CD4-positive, alpha-beta T cell (primary cell): ENCODE measurements around the gene SKAP1. TPM values are rescaled to one million over a fixed set of nuclear protein-coding genes. Genes with fewer than 3 reads are reported as not detected.

Experiments
- ATAC-seq: fragments of 200-7000 bp; cut with Tn5 transposase; one replicate; pipeline ENCODE4 v1.10.0; 2022; ENCODE audit warnings: mild to moderate bottlenecking; ENCODE audit not compliant: poor library complexity
- CTCF ChIA-PET: fragments of 350-600 bp; sonication (Branson Sonifier 250); formaldehyde crosslinking; loops from one replicate; lab custom pipeline; 2021; ENCODE audit warnings: antibody characterized with exemption, inconsistent platforms; lab: Charles Lee
- POLR2A ChIA-PET: fragments of 350-600 bp; sonication (Branson Sonifier 250); formaldehyde crosslinking; loops from one replicate; lab custom pipeline; 2021; ENCODE audit warnings: antibody characterized with exemption, inconsistent platforms; lab: Charles Lee
- DNase-seq, 14 experiments: peaks; one replicate each; pipeline ENCODE4 v3.0.0-alpha.2; 2013 to 2020; ENCODE audit warnings: mixed read lengths in 2 of 14
- H3K27ac ChIP-seq, 2 donors: one replicate each; pipeline versions ENCODE4 v1.5.1 to v1.7.0; 2013; ENCODE audit warnings: low read length in 2 of 2, low read depth in 1 of 2, mild to moderate bottlenecking in 1 of 2
- H3K27me3 ChIP-seq, 2 experiments: 1 replicate in 1 of 2; 2 replicates in 1 of 2; pipeline versions ENCODE4 v1.6.1 to v1.7.0; 2013; ENCODE audit warnings: low read length in 2 of 2, control low read depth in 1 of 2, mild to moderate bottlenecking in 1 of 2, moderate library complexity in 1 of 2; ENCODE audit not compliant: insufficient read depth in 2 of 2, control insufficient read depth in 1 of 2
- H3K36me3 ChIP-seq: one replicate; pipeline ENCODE4 v1.6.1; 2013; ENCODE audit warnings: low read length, control low read depth; ENCODE audit not compliant: insufficient read depth
- H3K4me1 ChIP-seq: one replicate; pipeline ENCODE4 v1.6.1; 2013; ENCODE audit warnings: low read length, control low read depth; ENCODE audit not compliant: insufficient read depth
- H3K4me3 ChIP-seq: one replicate; pipeline ENCODE4 v1.5.1; 2013; ENCODE audit warnings: mild to moderate bottlenecking, low read length, moderate library complexity
- H3K9me3 ChIP-seq, 2 experiments: 1 replicate in 1 of 2; 2 replicates in 1 of 2; pipeline versions ENCODE4 v1.6.1 to v1.7.0; 2013; ENCODE audit warnings: low read length in 2 of 2, mild to moderate bottlenecking in 2 of 2, control low read depth in 1 of 2, moderate library complexity in 1 of 2; ENCODE audit not compliant: control insufficient read depth in 1 of 2, insufficient read depth in 1 of 2
- H3K27ac Mint-ChIP-seq: one replicate; pipeline ENCODE4 v1.8.0; 2020; ENCODE audit warnings: mixed read lengths
- H3K27me3 Mint-ChIP-seq: one replicate; pipeline ENCODE4 v1.8.0; 2021; ENCODE audit warnings: mixed read lengths
- H3K36me3 Mint-ChIP-seq: one replicate; pipeline ENCODE4 v1.8.0; 2021; ENCODE audit warnings: low read depth, mixed read lengths
- H3K4me1 Mint-ChIP-seq: one replicate; pipeline ENCODE4 v1.8.0; 2021; ENCODE audit warnings: low read depth, mixed read lengths
- H3K4me3 Mint-ChIP-seq: one replicate; pipeline ENCODE4 v1.8.0; 2020; ENCODE audit warnings: mild to moderate bottlenecking, mixed read lengths
- H3K9me3 Mint-ChIP-seq: one replicate; pipeline ENCODE4 v1.8.0; 2020; ENCODE audit warnings: mixed read lengths
- CTCF ChIP-seq: fragments of 200-600 bp; IDR thresholded peaks from one replicate; pipeline ENCODE4 v1.8.0; 2022; ENCODE audit warnings: antibody characterized with exemption, mild to moderate bottlenecking
- intact Hi-C, 2 experiments: fragments of 100-400 bp; cut with DNase I in 1 of 2; cut with micrococcal nuclease in 1 of 2; formaldehyde crosslinking; loops; one replicate each; pipeline versions ENCODE4 v1.15.1 to v1.9.0; 2023 to 2025; cut with DNase I, micrococcal nuclease
- total RNA-seq, 174 experiments: library from RNA in 2 of 174; stranded (reverse) in 2 of 174; gene quantifications; one replicate each; pipeline ENCODE4 v1.2.3 and lab custom pipeline; 2021 to 2026

The SKAP1 gene
- total RNA-seq, 2 experiments from 2014 or later: 92.0 to 95.1 TPM

GRCh38 chr17:48159232-48159631 is 270.8 kb downstream of the SKAP1 start:
- H3K27me3 ChIP-seq: no peaks in the 10 kb centered on the region
- DNase-seq (no peak), ATAC-seq (no peak)
- CTCF ChIA-PET: interaction anchor here (0.6 kb wide), 1 partner anchor 806 kb away, joined by 3 read pairs; no protein-coding TSS in a partner anchor
- no peaks in the 10 kb centered on the region for H3K27me3 Mint-ChIP-seq
- TF ChIP-seq CTCF: no peak
- no peaks in the 10 kb centered on the region for H3K9me3 ChIP-seq
- no peaks in the 10 kb centered on the region for H3K4me1 Mint-ChIP-seq
- H3K27ac Mint-ChIP-seq: no peak overlapping the region
- peaks cover 71% of the 10 kb centered on the region for H3K36me3 Mint-ChIP-seq
- H3K4me3 ChIP-seq: no peak overlapping the region
- intact Hi-C loops: no loop called here
- no peaks in the 10 kb centered on the region for H3K4me1 ChIP-seq
- H3K4me3 Mint-ChIP-seq: no peak overlapping the region
- no peak overlapping the region for H3K27ac ChIP-seq
- H3K9me3 Mint-ChIP-seq: no peaks in the 10 kb centered on the region
- H3K36me3 ChIP-seq: peaks cover 76% of the 10 kb centered on the region
- POLR2A ChIA-PET: interaction anchor here (0.6 kb wide), 1 partner anchor 1230 kb away, joined by 3 read pairs; no protein-coding TSS in a partner anchor

GRCh38 chr17:48155889-48156611 is 274.0 kb downstream of the SKAP1 start:
- no peak overlapping the region for H3K4me3 Mint-ChIP-seq
- H3K27ac ChIP-seq: no peak overlapping the region
- no peak overlapping the region for H3K4me3 ChIP-seq
- DNase-seq (no peak), ATAC-seq (no peak)
- intact Hi-C loops: no loop called here
- ChIA-PET POLR2A (no interaction called here), CTCF (no interaction called here)
- H3K9me3 Mint-ChIP-seq: no peaks in the 10 kb centered on the region
- peaks cover 65% of the 10 kb centered on the region for H3K36me3 ChIP-seq
- no peaks in the 10 kb centered on the region for H3K4me1 ChIP-seq
- no peaks in the 10 kb centered on the region for H3K9me3 ChIP-seq
- no peaks in the 10 kb centered on the region for H3K4me1 Mint-ChIP-seq
- no peaks in the 10 kb centered on the region for H3K27me3 ChIP-seq
- no peak for TF ChIP-seq CTCF
- peak overlapping the region; percentile 20 for H3K27ac Mint-ChIP-seq
- H3K36me3 Mint-ChIP-seq: peaks cover 77% of the 10 kb centered on the region
- no peaks in the 10 kb centered on the region for H3K27me3 Mint-ChIP-seq

GRCh38 chr17:48153691-48154358 is 276.2 kb downstream of the SKAP1 start:
- no peaks in the 10 kb centered on the region for H3K4me1 Mint-ChIP-seq
- no peak overlapping the region for H3K27ac ChIP-seq
- no peak overlapping the region for H3K27ac Mint-ChIP-seq
- H3K4me3 ChIP-seq: no peak overlapping the region
- H3K36me3 ChIP-seq: peaks cover 64% of the 10 kb centered on the region
- no peaks in the 10 kb centered on the region for H3K9me3 ChIP-seq
- H3K9me3 Mint-ChIP-seq: no peaks in the 10 kb centered on the region
- ChIA-PET POLR2A (no interaction called here), CTCF (no interaction called here)
- no peak for TF ChIP-seq CTCF
- no peaks in the 10 kb centered on the region for H3K27me3 ChIP-seq
- intact Hi-C loops: no loop called here
- H3K4me1 ChIP-seq: no peaks in the 10 kb centered on the region
- ATAC-seq: no peak
- no peaks in the 10 kb centered on the region for H3K27me3 Mint-ChIP-seq
- DNase-seq: peak in 1 of 14 experiments; percentile 25
- H3K4me3 Mint-ChIP-seq: no peak overlapping the region
- H3K36me3 Mint-ChIP-seq: peaks cover 75% of the 10 kb centered on the region
